Measurements from ENCODE around the gene RPS27L.

Gene RPS27L

DNA sequence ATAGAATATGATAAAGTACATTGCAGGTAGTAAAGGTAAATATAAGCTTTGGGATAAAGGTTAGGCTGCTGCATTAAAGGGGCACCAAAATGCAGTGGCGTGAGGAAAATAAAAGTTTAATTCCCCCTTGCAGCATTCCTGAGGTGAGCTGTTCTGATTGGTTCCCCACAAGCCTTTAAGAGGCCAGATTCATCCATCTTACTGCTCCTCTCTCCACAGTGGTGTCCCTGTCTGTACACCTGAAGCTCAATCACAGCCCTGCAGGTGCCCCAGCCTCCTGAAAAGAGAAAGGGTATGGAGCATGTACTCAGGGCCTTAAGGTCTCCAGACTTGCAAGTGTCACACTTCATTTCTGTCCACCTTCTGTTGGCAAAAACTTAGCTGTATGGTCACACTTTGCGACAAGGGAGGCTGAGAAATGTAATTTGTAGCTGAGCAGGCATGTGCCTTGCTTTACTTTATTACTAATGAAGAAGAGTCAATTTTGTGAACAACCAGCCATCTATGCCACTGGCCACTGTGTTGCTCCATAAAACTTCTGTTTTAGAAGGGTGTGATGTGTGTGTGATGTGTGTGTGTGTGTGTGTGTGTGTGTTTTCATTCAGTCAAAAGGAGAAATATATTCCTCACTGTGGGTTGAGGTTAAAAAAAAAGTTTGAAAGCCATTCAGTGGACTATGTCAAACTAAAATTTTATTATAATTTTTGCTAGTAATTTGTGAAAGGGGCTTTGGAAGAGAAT, 22.9 kb downstream of the RPS27L start:
- no peak for DNase-seq (ENCODE audit: low read depth)
- TF ChIP-seq, protein P1, sequence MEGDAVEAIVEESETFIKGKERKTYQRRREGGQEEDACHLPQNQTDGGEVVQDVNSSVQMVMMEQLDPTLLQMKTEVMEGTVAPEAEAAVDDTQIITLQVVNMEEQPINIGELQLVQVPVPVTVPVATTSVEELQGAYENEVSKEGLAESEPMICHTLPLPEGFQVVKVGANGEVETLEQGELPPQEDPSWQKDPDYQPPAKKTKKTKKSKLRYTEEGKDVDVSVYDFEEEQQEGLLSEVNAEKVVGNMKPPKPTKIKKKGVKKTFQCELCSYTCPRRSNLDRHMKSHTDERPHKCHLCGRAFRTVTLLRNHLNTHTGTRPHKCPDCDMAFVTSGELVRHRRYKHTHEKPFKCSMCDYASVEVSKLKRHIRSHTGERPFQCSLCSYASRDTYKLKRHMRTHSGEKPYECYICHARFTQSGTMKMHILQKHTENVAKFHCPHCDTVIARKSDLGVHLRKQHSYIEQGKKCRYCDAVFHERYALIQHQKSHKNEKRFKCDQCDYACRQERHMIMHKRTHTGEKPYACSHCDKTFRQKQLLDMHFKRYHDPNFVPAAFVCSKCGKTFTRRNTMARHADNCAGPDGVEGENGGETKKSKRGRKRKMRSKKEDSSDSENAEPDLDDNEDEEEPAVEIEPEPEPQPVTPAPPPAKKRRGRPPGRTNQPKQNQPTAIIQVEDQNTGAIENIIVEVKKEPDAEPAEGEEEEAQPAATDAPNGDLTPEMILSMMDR (conservative IDR thresholded peaks at IDR 0.05; ENCODE audit: control insufficient read depth, insufficient read depth, low read depth, low read length) = no peak
- no peak overlapping the region for H3K4me3 ChIP-seq (ENCODE audit: control insufficient read depth, low read depth, low read length)

DNA sequence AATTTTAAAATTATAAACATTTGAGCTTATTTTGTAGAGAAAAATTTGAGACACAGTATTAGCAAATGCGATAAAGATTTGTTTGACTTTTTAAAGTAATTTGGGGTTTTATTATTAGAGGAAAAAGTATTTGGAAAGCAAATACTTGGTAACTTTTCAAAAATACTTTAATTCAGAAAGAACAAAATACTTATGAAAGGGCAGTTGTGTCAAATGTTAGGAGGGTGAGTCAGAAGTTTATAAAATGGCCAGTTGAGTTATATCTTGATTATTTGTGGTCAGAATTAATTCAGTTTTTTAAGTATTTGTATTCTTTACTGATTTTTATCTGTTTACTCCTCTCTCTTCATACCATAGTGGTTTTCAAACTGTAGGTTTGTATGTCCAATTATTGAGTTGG, 23.5 kb downstream of the RPS27L start:
- H3K4me3 ChIP-seq (ENCODE audit: control insufficient read depth, low read depth, low read length) = no peak overlapping the region
- TF ChIP-seq, protein P1 (conservative IDR thresholded peaks at IDR 0.05; ENCODE audit: control insufficient read depth, insufficient read depth, low read depth, low read length) = no peak
- peak; percentile 58 for DNase-seq (ENCODE audit: low read depth)

DNA sequence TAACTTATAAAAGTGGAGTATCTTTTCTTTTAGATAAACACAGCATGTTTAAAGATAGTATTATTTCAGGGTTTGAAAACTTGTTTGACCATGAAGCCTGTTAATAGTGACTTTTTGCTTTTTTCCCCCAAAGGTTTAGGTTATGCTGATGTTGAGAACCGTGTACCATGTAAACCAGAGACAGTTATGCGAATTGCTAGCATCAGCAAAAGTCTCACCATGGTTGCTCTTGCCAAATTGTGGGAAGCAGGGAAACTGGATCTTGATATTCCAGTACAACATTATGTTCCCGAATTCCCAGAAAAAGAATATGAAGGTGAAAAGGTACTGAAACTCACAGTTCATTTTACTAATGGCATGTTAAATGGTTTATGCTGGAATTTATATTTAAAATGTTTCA, 30.6 kb downstream of the RPS27L start:
- DNase-seq (ENCODE audit: low read depth) = no peak
- TF ChIP-seq, protein P1 (conservative IDR thresholded peaks at IDR 0.05; ENCODE audit: control insufficient read depth, insufficient read depth, low read depth, low read length) = no peak
- no peak overlapping the region for H3K4me3 ChIP-seq (ENCODE audit: control insufficient read depth, low read depth, low read length)

DNA sequence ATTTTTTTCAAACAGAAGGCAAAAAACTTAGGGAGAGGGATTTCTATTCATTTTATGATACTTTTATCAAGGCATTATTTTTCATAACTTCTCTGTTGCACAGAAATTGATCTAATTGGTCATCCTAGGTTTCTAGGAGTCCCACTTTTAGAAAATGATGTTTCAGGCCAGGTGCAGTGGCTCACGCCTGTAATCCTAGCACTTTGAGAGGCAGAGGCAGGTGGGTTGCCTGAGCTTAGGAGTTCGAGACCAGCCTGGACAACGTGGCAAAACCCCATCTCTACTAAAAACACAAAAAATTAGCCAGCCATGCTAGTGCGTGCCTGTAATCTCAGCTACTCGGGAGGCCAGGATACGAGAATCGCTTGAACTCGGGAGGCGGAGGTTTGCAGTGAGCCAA, 32.8 kb downstream of the RPS27L start:
- no peak for DNase-seq (ENCODE audit: low read depth)
- no peak overlapping the region for H3K4me3 ChIP-seq (ENCODE audit: control insufficient read depth, low read depth, low read length)
- TF ChIP-seq, protein P1 (conservative IDR thresholded peaks at IDR 0.05; ENCODE audit: control insufficient read depth, insufficient read depth, low read depth, low read length) = no peak

DNA sequence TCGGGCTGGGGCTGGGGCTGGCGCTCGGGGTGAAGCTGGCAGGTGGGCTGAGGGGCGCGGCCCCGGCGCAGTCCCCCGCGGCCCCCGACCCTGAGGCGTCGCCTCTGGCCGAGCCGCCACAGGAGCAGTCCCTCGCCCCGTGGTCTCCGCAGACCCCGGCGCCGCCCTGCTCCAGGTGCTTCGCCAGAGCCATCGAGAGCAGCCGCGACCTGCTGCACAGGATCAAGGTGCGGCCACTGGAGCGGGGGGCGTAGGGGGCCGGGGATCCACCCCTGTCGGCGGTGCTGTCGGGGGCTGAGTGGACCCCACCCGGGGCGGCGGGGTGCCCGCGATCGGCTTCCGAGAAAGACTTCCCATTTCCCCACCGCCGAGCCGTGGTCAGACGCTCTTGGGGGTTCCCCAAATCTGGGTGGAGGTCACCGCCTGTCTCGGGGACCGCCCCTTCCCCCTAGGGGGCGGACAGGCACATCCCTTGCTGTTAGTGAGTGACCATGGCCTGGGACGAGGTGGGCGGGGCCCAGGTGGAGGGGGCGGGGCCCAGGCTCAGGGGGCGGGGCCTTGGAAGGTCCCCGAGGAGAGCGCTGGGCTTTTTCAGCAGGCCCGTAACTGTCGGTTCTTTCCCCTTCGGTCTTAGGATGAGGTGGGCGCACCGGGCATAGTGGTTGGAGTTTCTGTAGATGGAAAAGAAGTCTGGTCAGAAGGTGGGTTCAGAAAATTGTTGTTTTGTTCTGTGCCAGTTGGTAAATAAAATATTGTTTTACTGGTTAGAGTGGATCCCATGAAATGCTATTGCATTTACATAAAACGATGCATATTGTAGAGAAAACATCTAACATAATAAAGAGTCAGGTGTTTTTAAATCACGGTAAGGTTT, 35.0 kb downstream of the RPS27L start:
- DNase-seq (ENCODE audit: low read depth) = peak; percentile 52
- H3K4me3 ChIP-seq (ENCODE audit: control insufficient read depth, low read depth, low read length) = peak overlapping the region; percentile 72
- TF ChIP-seq, protein P1 (conservative IDR thresholded peaks at IDR 0.05; ENCODE audit: control insufficient read depth, insufficient read depth, low read depth, low read length) = no peak

DNA sequence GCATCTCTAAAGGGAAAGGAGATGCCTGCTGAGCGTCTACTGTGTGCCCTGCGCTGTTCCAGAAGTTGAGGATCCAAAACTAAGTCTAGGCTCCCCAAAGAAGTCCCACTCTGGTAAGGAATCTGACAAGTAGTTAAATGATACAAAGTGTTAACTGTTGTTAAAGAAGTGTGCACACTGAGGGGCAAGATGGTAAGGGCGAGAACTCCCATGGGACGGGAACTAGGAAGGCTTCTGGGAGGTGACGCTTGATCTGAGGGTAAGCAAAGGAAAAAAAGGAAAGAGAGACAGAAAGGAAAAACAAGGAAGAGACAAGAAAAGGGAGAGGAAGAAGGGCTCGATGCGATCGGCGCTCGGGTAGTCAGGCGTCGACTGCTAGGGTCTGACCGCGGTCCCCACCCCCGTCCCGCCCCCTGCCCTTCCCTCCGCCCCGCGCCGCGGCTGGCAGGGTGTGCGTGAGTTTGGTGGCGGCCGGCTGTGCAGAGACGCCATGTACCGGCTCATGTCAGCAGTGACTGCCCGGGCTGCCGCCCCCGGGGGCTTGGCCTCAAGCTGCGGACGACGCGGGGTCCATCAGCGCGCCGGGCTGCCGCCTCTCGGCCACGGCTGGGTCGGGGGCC, 35.8 kb downstream of the RPS27L start, which contains the start of gene LACTB:
Gene LACTB, plus strand, starts transcription at position 480 of the 620 bp plus-strand sequence. Its CDS starts 11 bp downstream, at position 491.
- TF ChIP-seq, protein P1 (conservative IDR thresholded peaks at IDR 0.05; ENCODE audit: control insufficient read depth, insufficient read depth, low read depth, low read length) = no peak
- peak within 1 kb of the TSS; percentile 72 for H3K4me3 ChIP-seq (ENCODE audit: control insufficient read depth, low read depth, low read length)
- DNase-seq (ENCODE audit: low read depth) = peak; percentile 86
